Tibial nerve (tissue), 3 donors: ENCODE results near the gene PATL2.

ENCODE experiments used
- POLR2A ChIP-seq, 2 donors: fragments of 450-650 bp; IDR thresholded peaks; one replicate each; pipeline ENCODE4 v1.6.1; 2017; ENCODE audit warnings: antibody characterized with exemption in 2 of 2, mild to moderate bottlenecking in 2 of 2, moderate library complexity in 2 of 2
- TF ChIP-seq, protein P1 (sequence below), 5 experiments: fragments of 200-600 bp in 3 of 5; fragments of 450-650 bp in 2 of 5; sonication (generic) in 3 of 5; IDR thresholded peaks; one replicate each; pipeline ENCODE4 v1.5.1; 2016 to 2019; ENCODE audit warnings: antibody characterized with exemption in 5 of 5, mild to moderate bottlenecking in 3 of 5, moderate library complexity in 2 of 5

DNA sequence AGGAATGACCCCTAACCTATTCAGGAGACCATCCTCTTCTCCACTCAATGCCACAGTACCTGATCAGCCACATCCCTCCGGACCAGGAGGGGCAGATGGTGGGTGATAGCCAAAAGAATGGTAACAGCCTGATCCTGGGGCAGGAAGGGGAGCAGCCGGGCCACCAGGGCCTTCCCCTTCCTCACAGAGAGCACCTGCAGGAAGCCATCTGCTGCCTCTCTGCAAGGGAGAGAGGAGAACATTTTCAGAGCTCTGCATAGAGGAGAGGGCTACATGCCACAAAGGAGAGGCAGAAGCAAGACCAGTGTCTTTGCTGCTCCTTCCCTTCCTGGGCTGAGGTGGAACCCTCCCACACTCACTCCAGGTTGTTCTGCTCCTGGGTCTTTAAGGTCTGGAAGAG is 42.2 kb downstream of the PATL2 start:
- TF ChIP-seq, protein P1, sequence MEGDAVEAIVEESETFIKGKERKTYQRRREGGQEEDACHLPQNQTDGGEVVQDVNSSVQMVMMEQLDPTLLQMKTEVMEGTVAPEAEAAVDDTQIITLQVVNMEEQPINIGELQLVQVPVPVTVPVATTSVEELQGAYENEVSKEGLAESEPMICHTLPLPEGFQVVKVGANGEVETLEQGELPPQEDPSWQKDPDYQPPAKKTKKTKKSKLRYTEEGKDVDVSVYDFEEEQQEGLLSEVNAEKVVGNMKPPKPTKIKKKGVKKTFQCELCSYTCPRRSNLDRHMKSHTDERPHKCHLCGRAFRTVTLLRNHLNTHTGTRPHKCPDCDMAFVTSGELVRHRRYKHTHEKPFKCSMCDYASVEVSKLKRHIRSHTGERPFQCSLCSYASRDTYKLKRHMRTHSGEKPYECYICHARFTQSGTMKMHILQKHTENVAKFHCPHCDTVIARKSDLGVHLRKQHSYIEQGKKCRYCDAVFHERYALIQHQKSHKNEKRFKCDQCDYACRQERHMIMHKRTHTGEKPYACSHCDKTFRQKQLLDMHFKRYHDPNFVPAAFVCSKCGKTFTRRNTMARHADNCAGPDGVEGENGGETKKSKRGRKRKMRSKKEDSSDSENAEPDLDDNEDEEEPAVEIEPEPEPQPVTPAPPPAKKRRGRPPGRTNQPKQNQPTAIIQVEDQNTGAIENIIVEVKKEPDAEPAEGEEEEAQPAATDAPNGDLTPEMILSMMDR (IDR thresholded peaks at IDR 0.05), result no peak
- TF ChIP-seq POLR2A (IDR thresholded peaks at IDR 0.05), result no peak
